H1 (cell line): ENCODE measurements around the gene OCEL1. TPM values are rescaled to one million over a fixed set of nuclear protein-coding genes. Genes with fewer than 3 reads are reported as not detected.

ENCODE experiments used
- CTCF ChIA-PET: fragments of 300-600 bp; sonication (Branson Sonifier 250); formaldehyde crosslinking; loops from one replicate; lab custom pipeline; 2021; ENCODE audit not compliant: partially characterized antibody; lab: Charles Lee
- POLR2A ChIA-PET: fragments of 300-600 bp; sonication (Branson Sonifier 250); formaldehyde crosslinking; loops from one replicate; lab custom pipeline; 2021; ENCODE audit warnings: inconsistent platforms; ENCODE audit not compliant: partially characterized antibody; lab: Charles Lee
- DNase-seq, 2 experiments: peaks; one replicate each; pipeline versions ENCODE4 v3.0.0 to v3.0.0-alpha.2; 2010 to 2022; ENCODE audit warnings: low spot score in 2 of 2, low read depth in 1 of 2, mixed read lengths in 1 of 2
- FAIRE-seq: peaks from 2 replicates; lab custom pipeline; 2011; peaks lifted over from hg19 to GRCh38; lab: Jason Lieb, UNC
- H2AFZ ChIP-seq: 2 replicates; pipeline ENCODE4 v1.8.1; 2012; ENCODE audit warnings: low read length, inconsistent platforms
- H2AK5ac ChIP-seq: 2 replicates; pipeline ENCODE4 v1.6.1; 2013; ENCODE audit warnings: low read depth, low read length
- H2BK120ac ChIP-seq: replicated peaks from 2 replicates; pipeline ENCODE3; 2013; ENCODE audit warnings: low read depth, low read length, inconsistent platforms
- H2BK12ac ChIP-seq: 2 replicates; pipeline ENCODE4 v1.6.1; 2013; ENCODE audit warnings: low read depth, low read length
- H2BK15ac ChIP-seq: 2 replicates; pipeline ENCODE4 v1.6.1; 2013; ENCODE audit warnings: low read length
- H2BK20ac ChIP-seq: 2 replicates; pipeline ENCODE4 v1.6.1; 2013; ENCODE audit warnings: low read length
- H2BK5ac ChIP-seq: 2 replicates; pipeline ENCODE4 v1.6.1; 2013; ENCODE audit warnings: low read depth, low read length
- H3K14ac ChIP-seq: 2 replicates; pipeline ENCODE4 v1.6.1; 2013; ENCODE audit warnings: inconsistent platforms; ENCODE audit not compliant: insufficient read length
- H3K18ac ChIP-seq: 2 replicates; pipeline ENCODE4 v1.6.1; 2013; ENCODE audit warnings: low read length; ENCODE audit errors: extremely low read depth
- H3K23ac ChIP-seq: 2 replicates; pipeline ENCODE4 v1.6.1; 2013; ENCODE audit warnings: inconsistent platforms; ENCODE audit not compliant: insufficient read length
- H3K23me2 ChIP-seq: 2 replicates; pipeline ENCODE4 v1.6.1; 2013; ENCODE audit warnings: low read depth, low read length
- H3K27ac ChIP-seq: 2 replicates; pipeline ENCODE4 v1.6.1; 2011; ENCODE audit warnings: low read depth, low read length, inconsistent platforms
- H3K27me3 ChIP-seq, 4 experiments: replicated peaks in 1 of 4; 1 replicate in 1 of 4; 2 replicates in 3 of 4; pipeline versions ENCODE4 v1.6.1 to v1.8.1; 2011 to 2013; ENCODE audit warnings: low read length in 3 of 4, mild to moderate bottlenecking in 3 of 4, inconsistent platforms in 2 of 4, mixed read lengths in 2 of 4, moderate library complexity in 1 of 4; ENCODE audit not compliant: control insufficient read depth in 3 of 4, insufficient read depth in 3 of 4; ENCODE audit errors: extremely low read depth in 1 of 4
- H3K36me3 ChIP-seq, 4 experiments: 2 replicates each; pipeline versions ENCODE4 v1.6.1 to v1.8.1; 2011 to 2013; ENCODE audit warnings: mild to moderate bottlenecking in 4 of 4, low read length in 3 of 4, moderate library complexity in 2 of 4, control low read depth in 1 of 4, inconsistent platforms in 1 of 4; ENCODE audit not compliant: insufficient read depth in 4 of 4, control insufficient read depth in 2 of 4
- H3K4ac ChIP-seq: replicated peaks from 2 replicates; pipeline ENCODE3; 2013; ENCODE audit warnings: low read length, low read depth, mixed read lengths, inconsistent platforms; ENCODE audit not compliant: insufficient read length
- H3K4me1 ChIP-seq, 4 experiments: replicated peaks in 1 of 4; 1 replicate in 1 of 4; 2 replicates in 3 of 4; pipeline versions ENCODE4 v1.6.1 to v1.8.1; 2011 to 2013; ENCODE audit warnings: low read length in 3 of 4, inconsistent platforms in 2 of 4, mixed read lengths in 1 of 4; ENCODE audit not compliant: insufficient read depth in 4 of 4, control insufficient read depth in 3 of 4
- H3K4me2 ChIP-seq, 2 experiments: 2 replicates each; pipeline versions ENCODE4 v1.6.1 to v1.8.1; 2011 to 2013; ENCODE audit warnings: low read depth in 2 of 2, low read length in 2 of 2, control low read depth in 1 of 2, inconsistent platforms in 1 of 2, mild to moderate bottlenecking in 1 of 2; ENCODE audit not compliant: insufficient read depth in 1 of 2
- H3K4me3 ChIP-seq, 4 experiments: fragments of 200-600, 300-600 bp in 1 of 4; sonication (generic), shearing (Covaris generic), sonication (Bioruptor Twin) in 1 of 4; 2 replicates each; pipeline versions ENCODE4 v1.5.1 to v1.8.1; 2011 to 2016; ENCODE audit warnings: low read length in 4 of 4, low read depth in 3 of 4, control low read depth in 2 of 4, inconsistent platforms in 2 of 4, mild to moderate bottlenecking in 2 of 4, mixed read lengths in 1 of 4, moderate library complexity in 1 of 4; ENCODE audit not compliant: insufficient read depth in 2 of 4; ENCODE audit errors: extremely low read depth in 1 of 4
- H3K56ac ChIP-seq: replicated peaks from 2 replicates; pipeline ENCODE3; 2013; ENCODE audit warnings: low read depth, mild to moderate bottlenecking, mixed read lengths, low read length, inconsistent platforms; ENCODE audit not compliant: insufficient read length
- H3K79me1 ChIP-seq: 2 replicates; pipeline ENCODE4 v1.6.1; 2013; ENCODE audit warnings: low read depth, low read length, control low read depth
- H3K79me2 ChIP-seq, 2 experiments: 2 replicates each; pipeline versions ENCODE4 v1.6.1 to v1.8.1; 2012 to 2013; ENCODE audit warnings: low read length in 2 of 2, mild to moderate bottlenecking in 2 of 2, inconsistent platforms in 1 of 2; ENCODE audit not compliant: insufficient read depth in 2 of 2, control insufficient read depth in 1 of 2
- H3K9ac ChIP-seq, 4 experiments: replicated peaks in 1 of 4; 1 replicate in 1 of 4; 2 replicates in 3 of 4; pipeline versions ENCODE4 v1.6.1 to v1.8.1; 2011 to 2013; ENCODE audit warnings: low read depth in 3 of 4, low read length in 3 of 4, control low read depth in 2 of 4, mild to moderate bottlenecking in 2 of 4, moderate library complexity in 2 of 4, inconsistent platforms in 1 of 4; ENCODE audit errors: extremely low read depth in 1 of 4
- H3K9me3 ChIP-seq, 2 experiments: 2 replicates each; pipeline versions ENCODE4 v1.6.1 to v1.8.1; 2012 to 2013; ENCODE audit warnings: mild to moderate bottlenecking in 2 of 2, moderate library complexity in 2 of 2, control low read depth in 1 of 2, inconsistent platforms in 1 of 2, low read depth in 1 of 2, low read length in 1 of 2, mixed read lengths in 1 of 2; ENCODE audit not compliant: insufficient read depth in 2 of 2
- H4K20me1 ChIP-seq, 2 experiments: replicated peaks in 1 of 2; 2 replicates each; pipeline versions ENCODE3 to v1.8.1; 2011 to 2013; ENCODE audit warnings: inconsistent platforms in 2 of 2, low read length in 2 of 2, mild to moderate bottlenecking in 1 of 2; ENCODE audit not compliant: insufficient read depth in 2 of 2, control insufficient read depth in 1 of 2
- H4K5ac ChIP-seq: 2 replicates; pipeline ENCODE4 v1.6.1; 2013; ENCODE audit warnings: low read length, low read depth, mixed read lengths, inconsistent platforms; ENCODE audit not compliant: insufficient read length
- H4K8ac ChIP-seq: 2 replicates; pipeline ENCODE4 v1.8.0; 2013; ENCODE audit warnings: mild to moderate bottlenecking, moderate library complexity, low read length, inconsistent platforms; ENCODE audit not compliant: insufficient read depth; ENCODE audit errors: extremely low read depth
- H4K91ac ChIP-seq: replicated peaks from 2 replicates; pipeline ENCODE3; 2013; ENCODE audit warnings: low read length, mixed read lengths, inconsistent platforms; ENCODE audit not compliant: insufficient read length
- ASH2L ChIP-seq: fragments of 200-600, 300-600 bp; sonication (generic); IDR thresholded peaks from one replicate; pipeline ENCODE4 v1.7.1; 2017; ENCODE audit warnings: low read length
- CBX5 ChIP-seq: fragments of 300-800, 300-1000 bp; sonication (generic); IDR thresholded peaks from 2 replicates; pipeline ENCODE4 v1.7.1; 2016; ENCODE audit warnings: antibody characterized with exemption, low read length, low read depth
- CHD1 ChIP-seq: IDR thresholded peaks from 2 replicates; pipeline ENCODE4 v1.6.1; 2012; ENCODE audit warnings: low read depth, low read length, improper control_type of control experiment
- CTBP2 ChIP-seq: IDR thresholded peaks from 2 replicates; pipeline ENCODE4 v1.7.0; 2011; ENCODE audit warnings: borderline replicate concordance, mild to moderate bottlenecking, moderate library complexity, mixed read lengths, low read length; ENCODE audit not compliant: insufficient read depth, insufficient read length
- EGR1 ChIP-seq: IDR thresholded peaks from 2 replicates; pipeline ENCODE4 v1.6.1; 2011; ENCODE audit warnings: low read depth, low read length, borderline replicate concordance
- JUND ChIP-seq: IDR thresholded peaks from 2 replicates; pipeline ENCODE4 v1.6.1; 2011; ENCODE audit warnings: mild to moderate bottlenecking, improper control_type of control experiment, low read length
- KDM4A ChIP-seq: IDR thresholded peaks from one replicate; pipeline ENCODE4 v1.7.1; 2012; ENCODE audit warnings: low read depth, mild to moderate bottlenecking, moderate library complexity, low read length, inconsistent platforms; ENCODE audit not compliant: severe bottlenecking
- KDM5A ChIP-seq: fragments of 200-600 bp; IDR thresholded peaks from 2 replicates; pipeline ENCODE4 v1.7.1; 2012; ENCODE audit warnings: mild to moderate bottlenecking, low read length, inconsistent platforms, mixed read lengths
- POLR2A ChIP-seq, 2 experiments: IDR thresholded peaks; 1 replicate in 1 of 2; 2 replicates in 1 of 2; pipeline ENCODE4 v1.6.1; 2011; ENCODE audit warnings: low read depth in 2 of 2, low read length in 2 of 2, mild to moderate bottlenecking in 2 of 2; ENCODE audit errors: control extremely low read depth in 1 of 2
- SP2 ChIP-seq: IDR thresholded peaks from 2 replicates; pipeline ENCODE4 v1.6.1; 2012; ENCODE audit warnings: mild to moderate bottlenecking, low read length, inconsistent platforms
- TAF7 ChIP-seq: optimal IDR thresholded peaks from 2 replicates; pipeline ENCODE3; 2011; ENCODE audit warnings: low read depth, mild to moderate bottlenecking, inconsistent platforms, low read length, moderate library complexity, borderline replicate concordance
- TBP ChIP-seq: IDR thresholded peaks from 2 replicates; pipeline ENCODE4 v1.6.1; 2011; ENCODE audit warnings: low read depth, low read length, improper control_type of control experiment
- WGBS, 2 experiments: shearing (Covaris generic) in 1 of 2; methylation state at CpG; one replicate each; pipeline versions ENCODE4 v1.1.6 to v1.1.7; 2013 to 2015; ENCODE audit warnings: low lambda C conversion rate in 2 of 2, mixed read lengths in 2 of 2, inconsistent platforms in 1 of 2, low coverage in 1 of 2, missing lambda C conversion rate in 1 of 2; ENCODE audit not compliant: insufficient replicate concordance in 2 of 2, insufficient coverage in 1 of 2, insufficient read length in 1 of 2; ENCODE audit errors: extremely low coverage in 1 of 2, missing lambda C conversion rate in 1 of 2; 5-methylcytosine and 5-hydroxymethylcytosine counted together
- polyA plus RNA-seq, 7 experiments: library from polyadenylated mRNA; depleted of rRNA in 3 of 7; stranded (reverse) in 5 of 7; unstranded in 2 of 7; fragments of >200 nt in 5 of 7; fragments of 200-250 nt in 2 of 7; gene quantifications; 1 replicate in 5 of 7; 2 replicates in 1 of 7; 4 replicates in 1 of 7; pipeline versions ENCODE4 v1.2.1 to v1.2.3, GENCODE V29; 2011 to 2013; ENCODE audit warnings: missing spikeins in 2 of 7, mixed read lengths in 2 of 7
- total RNA-seq: library from RNA; stranded (reverse); fragmentation: NEBNext Ultra II Directional; extraction: Animal tissue kit (Norgen Biotek cat#: 25700); gene quantifications from 2 replicates; pipeline ENCODE4 v1.2.1, GENCODE V29; 2021
- TF ChIP-seq, protein P1 (sequence below): IDR thresholded peaks from 2 replicates; pipeline ENCODE4 v1.6.1; 2012; ENCODE audit warnings: inconsistent platforms

OCEL1 gene
- total and polyA plus RNA-seq, 2 of the 8 experiments (the other 6 are each of a cell fraction or from before 2014, with no cell fraction given), result 13.3 to 32.6 TPM

DNA sequence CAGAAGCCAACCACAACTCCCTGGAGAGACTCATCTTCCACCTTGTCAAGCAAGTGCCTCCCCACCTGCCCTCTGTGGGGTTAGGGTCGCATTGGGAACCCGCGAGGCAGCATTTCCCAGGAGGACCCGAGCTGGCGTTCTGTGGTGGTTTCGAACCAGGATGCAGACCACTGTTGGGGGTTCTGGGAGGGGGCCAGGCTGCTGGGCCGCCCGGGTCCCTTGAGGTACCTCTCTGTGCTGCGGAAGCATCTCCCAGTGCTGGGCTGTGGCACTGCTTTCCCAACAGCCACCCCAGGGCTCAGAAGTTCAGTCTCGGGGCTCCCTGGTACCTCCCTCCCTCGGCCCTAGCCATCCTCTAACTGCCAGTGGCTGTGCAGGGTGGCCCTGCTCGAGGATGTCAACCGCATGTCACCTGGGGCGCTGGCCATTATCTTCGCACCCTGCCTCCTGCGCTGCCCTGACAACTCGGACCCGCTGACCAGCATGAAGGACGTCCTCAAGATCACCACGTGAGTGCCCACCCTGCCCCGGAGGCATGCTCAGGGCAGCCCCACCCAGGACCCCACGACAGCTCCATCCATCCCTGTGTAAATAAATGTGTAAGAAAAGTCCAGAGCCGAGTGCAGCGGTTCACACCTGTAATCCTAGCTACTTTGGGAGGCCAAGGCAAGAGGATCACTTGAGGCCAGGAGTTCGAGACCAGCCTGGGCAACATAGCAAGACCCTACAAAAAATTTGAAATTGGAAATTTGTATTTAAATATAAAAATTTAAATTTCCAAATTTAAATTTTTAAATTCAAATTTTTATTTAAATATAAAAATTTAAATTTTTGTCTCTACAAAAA lies 19.1 kb upstream of the OCEL1 start:
- peaks cover 0 to 13% (median 7%) of the 10 kb centered on the region in 4 experiments; a peak in 5 of 7 replicates for H3K4me1 ChIP-seq
- H3K9me3 ChIP-seq, result no peaks in the 10 kb centered on the region
- H3K14ac ChIP-seq, result no peak overlapping the region
- H3K4me3 ChIP-seq, result no peak overlapping the region
- 91% methylated on average over 24 of the region's 25 CpGs; no CpG with 5 or more reads in 1 of the 2 experiments for WGBS, 2 experiments
- ChIA-PET POLR2A (interaction anchor here (2.0 to 2.9 kb wide), 2 partner anchors 8 to 27 kb away, joined by 7 to 9 read pairs; partner anchors contain the start of gene USE1), CTCF (interaction anchor here (0.6 to 2.2 kb wide), 7 partner anchors 19 to 145 kb away, joined by 3 to 8 read pairs (median 3); partner anchors contain the start of genes ABHD8 and USHBP1)
- H3K4me2 ChIP-seq, result no peak overlapping the region
- H4K8ac ChIP-seq, result no peak overlapping the region
- H3K27me3 ChIP-seq, result no peaks in the 10 kb centered on the region
- H3K18ac ChIP-seq, result no peak overlapping the region
- no peak overlapping the region for H4K91ac ChIP-seq
- H4K5ac ChIP-seq, result no peak overlapping the region
- no peak overlapping the region for H2AK5ac ChIP-seq
- H3K79me2 ChIP-seq, result no peaks in the 10 kb centered on the region
- H2AFZ ChIP-seq, result no peak overlapping the region
- H2BK12ac ChIP-seq, result no peak overlapping the region
- no peak overlapping the region for H3K56ac ChIP-seq
- no peak overlapping the region for H2BK15ac ChIP-seq
- no peak overlapping the region for H3K27ac ChIP-seq
- H2BK20ac ChIP-seq, result no peak overlapping the region
- no peak overlapping the region for H3K9ac ChIP-seq
- H2BK120ac ChIP-seq, result no peak overlapping the region
- H3K23me2 ChIP-seq, result no peaks in the 10 kb centered on the region
- peaks cover 4 to 27% (median 11%) of the 10 kb centered on the region in 4 experiments for H3K36me3 ChIP-seq
- no peak overlapping the region for H3K4ac ChIP-seq
- no peaks in the 10 kb centered on the region; the same call in 1 of the 2 replicates for H3K79me1 ChIP-seq
- H2BK5ac ChIP-seq, result no peak overlapping the region
- FAIRE-seq, result no peak
- H4K20me1 ChIP-seq, result peaks cover 0 to 2% of the 10 kb centered on the region in 2 experiments
- no peak overlapping the region for H3K23ac ChIP-seq
- DNase-seq, result no peak
- TF ChIP-seq TBP (no peak), CTBP2 (no peak), CHD1 (no peak), KDM4A (no peak), JUND (no peak), CBX5 (no peak), EGR1 (no peak), ASH2L (no peak), POLR2A (IDR thresholded peaks at IDR 0.05; ENCODE audit: control extremely low read depth in 1 of 2, low read depth in 2 of 2, low read length in 2 of 2) (no peak), TAF7 (no peak), SP2 (no peak), KDM5A (no peak)
- TF ChIP-seq, protein P1, sequence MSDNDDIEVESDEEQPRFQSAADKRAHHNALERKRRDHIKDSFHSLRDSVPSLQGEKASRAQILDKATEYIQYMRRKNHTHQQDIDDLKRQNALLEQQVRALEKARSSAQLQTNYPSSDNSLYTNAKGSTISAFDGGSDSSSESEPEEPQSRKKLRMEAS, result no peak
